Neural crest cell (in vitro differentiated cells): Measurements from ENCODE around the gene ADAT3. TPM values are rescaled to one million over a fixed set of nuclear protein-coding genes. Genes with fewer than 3 reads are reported as not detected.
A peak's percentile ranks its signal among the peaks of the same experiment; 100 is the strongest.

Source experiments
- DNase-seq: peaks from one replicate; pipeline ENCODE4 v3.0.0; 2021; ENCODE audit warnings: low read depth, mixed read lengths, low spot score
- H3K27ac Mint-ChIP-seq: one replicate; pipeline ENCODE4 v1.8.0; 2021; ENCODE audit warnings: mild to moderate bottlenecking, mixed read lengths; ENCODE audit not compliant: unreplicated experiment
- H3K27me3 Mint-ChIP-seq: 2 replicates; pipeline ENCODE4 v1.8.0; 2021; ENCODE audit warnings: low read depth, mild to moderate bottlenecking, mixed read lengths
- H3K36me3 Mint-ChIP-seq: 2 replicates; pipeline ENCODE4 v1.8.0; 2021; ENCODE audit warnings: low read depth, mild to moderate bottlenecking, mixed read lengths
- H3K4me1 Mint-ChIP-seq: 2 replicates; pipeline ENCODE4 v1.8.0; 2021; ENCODE audit warnings: mixed read lengths
- H3K4me3 Mint-ChIP-seq: one replicate; pipeline ENCODE4 v1.8.0; 2021; ENCODE audit warnings: mild to moderate bottlenecking, mixed read lengths
- H3K9me3 Mint-ChIP-seq: 2 replicates; pipeline ENCODE4 v1.8.0; 2021; ENCODE audit warnings: mixed read lengths
- CTCF ChIP-seq: fragments of 200-600 bp; sonication (generic); conservative IDR thresholded peaks from 2 replicates; pipeline ENCODE4 v1.5.0; 2021; ENCODE audit warnings: antibody characterized with exemption, mild to moderate bottlenecking
- total RNA-seq: library from RNA; stranded (reverse); gene quantifications from 2 replicates; pipeline ENCODE4 v1.2.1, GENCODE V29; 2021

Gene ADAT3
- total RNA-seq, 1 donor from 2014 or later, result 13.7 TPM

GRCh38 chr19:1938071-1938470 is 32.9 kb downstream of the ADAT3 start:
- TF ChIP-seq CTCF, result no peak
- no peak for DNase-seq
- Mint-ChIP-seq H3K9me3 (no peaks in the 10 kb centered on the region), H3K27ac (no peak overlapping the region), H3K36me3 (peaks cover 6% of the 10 kb centered on the region), H3K4me1 (peaks cover 26% of the 10 kb centered on the region), H3K27me3 (no peaks in the 10 kb centered on the region), H3K4me3 (peak overlapping the region; percentile 78)

GRCh38 chr19:1941146-1942077 is 36.2 kb downstream of the ADAT3 start, which contains the start of gene CSNK1G2:
CSNK1G2 (plus strand) TSS chr19:1941172; CDS start chr19:1969773, 28,601 bp downstream.
- Mint-ChIP-seq H3K4me3 (peak within 1 kb of the TSS; percentile 97), H3K27ac (peak within 1 kb of the TSS; percentile 99), H3K9me3 (no peaks in the 10 kb centered on the region), H3K36me3 (peaks cover 2% of the 10 kb centered on the region), H3K27me3 (no peaks in the 10 kb centered on the region), H3K4me1 (peaks cover 27% of the 10 kb centered on the region)
- no peak for TF ChIP-seq CTCF
- no peak for DNase-seq

GRCh38 chr19:1942078-1942933 is 37.1 kb downstream of the ADAT3 start:
- peak; percentile 70 for DNase-seq
- H3K36me3 Mint-ChIP-seq, result peaks cover 2% of the 10 kb centered on the region
- no peaks in the 10 kb centered on the region for H3K27me3 Mint-ChIP-seq
- no peak for TF ChIP-seq CTCF
- H3K9me3 Mint-ChIP-seq, result no peaks in the 10 kb centered on the region
- peak overlapping the region; percentile 86 for H3K27ac Mint-ChIP-seq
- peaks cover 24% of the 10 kb centered on the region for H3K4me1 Mint-ChIP-seq
- H3K4me3 Mint-ChIP-seq, result peak overlapping the region; percentile 97

- Mint-ChIP-seq H3K27ac (peak overlapping the region; percentile 86), H3K27me3 (no peaks in the 10 kb centered on the region), H3K4me3 (peak overlapping the region; percentile 97), H3K4me1 (peaks cover 24% of the 10 kb centered on the region), H3K36me3 (peaks cover 2% of the 10 kb centered on the region), H3K9me3 (no peaks in the 10 kb centered on the region)
- DNase-seq, result no peak
- TF ChIP-seq CTCF, result no peak
Measured at GRCh38 chr19:1942934-1943555, 37.8 kb downstream of the ADAT3 start.

- H3K4me1 Mint-ChIP-seq, result peaks cover 27% of the 10 kb centered on the region
- no peaks in the 10 kb centered on the region for H3K9me3 Mint-ChIP-seq
- no peak for TF ChIP-seq CTCF
- no peak for DNase-seq
- H3K36me3 Mint-ChIP-seq, result peaks cover 2% of the 10 kb centered on the region
- H3K27ac Mint-ChIP-seq, result peak overlapping the region; percentile 86
- no peaks in the 10 kb centered on the region for H3K27me3 Mint-ChIP-seq
- H3K4me3 Mint-ChIP-seq, result peak overlapping the region; percentile 97
Measured at GRCh38 chr19:1943661-1944087, 38.5 kb downstream of the ADAT3 start.
